Measurements from ENCODE around the gene PCBD1.

Gene PCBD1

GRCh38 chr10:70913893-70914240 lies 25.5 kb upstream of the PCBD1 start:
- Histone ChIP-seq H3K36me3 (ENCODE audit: insufficient read depth, low read length) (no peaks in the 10 kb centered on the region), H3K27me3 (ENCODE audit: insufficient read depth, low read length) (peaks cover 44% of the 10 kb centered on the region), H3K4me1 (ENCODE audit: insufficient read depth, low read length) (no peaks in the 10 kb centered on the region), H3K9me3 (ENCODE audit: low read length) (no peaks in the 10 kb centered on the region), H3K4me3 (ENCODE audit: low read length) (no peak overlapping the region), H2AFZ (ENCODE audit: low read depth, low read length) (no peak overlapping the region)

- Histone ChIP-seq H3K4me1 (ENCODE audit: insufficient read depth, low read length) (no peaks in the 10 kb centered on the region), H3K4me3 (ENCODE audit: low read length) (no peak overlapping the region), H3K9me3 (ENCODE audit: low read length) (no peaks in the 10 kb centered on the region), H2AFZ (ENCODE audit: low read depth, low read length) (no peak overlapping the region), H3K27me3 (ENCODE audit: insufficient read depth, low read length) (peaks cover 45% of the 10 kb centered on the region), H3K36me3 (ENCODE audit: insufficient read depth, low read length) (no peaks in the 10 kb centered on the region)
Observed at GRCh38 chr10:70913191-70913892, 25.0 kb upstream of the PCBD1 start.

- Histone ChIP-seq H3K4me1 (ENCODE audit: insufficient read depth, low read length) (no peaks in the 10 kb centered on the region), H3K27me3 (ENCODE audit: insufficient read depth, low read length) (peaks cover 51% of the 10 kb centered on the region), H3K4me3 (ENCODE audit: low read length) (no peak overlapping the region), H2AFZ (ENCODE audit: low read depth, low read length) (no peak overlapping the region), H3K36me3 (ENCODE audit: insufficient read depth, low read length) (no peaks in the 10 kb centered on the region), H3K9me3 (ENCODE audit: low read length) (no peaks in the 10 kb centered on the region)
Observed at GRCh38 chr10:70912556-70912955, 24.2 kb upstream of the PCBD1 start.

- Histone ChIP-seq H2AFZ (ENCODE audit: low read depth, low read length) (no peak overlapping the region), H3K4me1 (ENCODE audit: insufficient read depth, low read length) (no peaks in the 10 kb centered on the region), H3K4me3 (ENCODE audit: low read length) (no peak overlapping the region), H3K9me3 (ENCODE audit: low read length) (no peaks in the 10 kb centered on the region), H3K27me3 (ENCODE audit: insufficient read depth, low read length) (peaks cover 47% of the 10 kb centered on the region), H3K36me3 (ENCODE audit: insufficient read depth, low read length) (no peaks in the 10 kb centered on the region)
Observed at GRCh38 chr10:70911386-70911785, 23.0 kb upstream of the PCBD1 start.

- H3K27me3 ChIP-seq (ENCODE audit: insufficient read depth, low read length), result peaks cover 47% of the 10 kb centered on the region
- H3K9me3 ChIP-seq (ENCODE audit: low read length), result no peaks in the 10 kb centered on the region
Observed at GRCh38 chr10:70910486-70911341, 22.3 kb upstream of the PCBD1 start.

GRCh38 chr10:70909326-70909935 lies 21.1 kb upstream of the PCBD1 start:
- H2AFZ ChIP-seq (ENCODE audit: low read depth, low read length), result no peak overlapping the region
- no peak overlapping the region for H3K4me3 ChIP-seq (ENCODE audit: low read length)
- H3K27me3 ChIP-seq (ENCODE audit: insufficient read depth, low read length), result peaks cover 47% of the 10 kb centered on the region
- no peaks in the 10 kb centered on the region for H3K36me3 ChIP-seq (ENCODE audit: insufficient read depth, low read length)
- no peaks in the 10 kb centered on the region for H3K4me1 ChIP-seq (ENCODE audit: insufficient read depth, low read length)
- no peaks in the 10 kb centered on the region for H3K9me3 ChIP-seq (ENCODE audit: low read length)

More at GRCh38 chr10:70910486-70911341, 22.3 kb upstream of the PCBD1 start:
- Histone ChIP-seq H3K4me3 (ENCODE audit: low read length) (no peak overlapping the region), H2AFZ (ENCODE audit: low read depth, low read length) (no peak overlapping the region), H3K4me1 (ENCODE audit: insufficient read depth, low read length) (no peaks in the 10 kb centered on the region), H3K36me3 (ENCODE audit: insufficient read depth, low read length) (no peaks in the 10 kb centered on the region)

- Histone ChIP-seq H3K4me3 (ENCODE audit: low read length) (no peak overlapping the region), H3K4me1 (ENCODE audit: insufficient read depth, low read length) (no peaks in the 10 kb centered on the region), H3K9me3 (ENCODE audit: low read length) (no peaks in the 10 kb centered on the region), H2AFZ (ENCODE audit: low read depth, low read length) (no peak overlapping the region), H3K27me3 (ENCODE audit: insufficient read depth, low read length) (peaks cover 39% of the 10 kb centered on the region), H3K36me3 (ENCODE audit: insufficient read depth, low read length) (no peaks in the 10 kb centered on the region)
Observed at GRCh38 chr10:70908406-70909296, 20.3 kb upstream of the PCBD1 start.

- H3K4me3 ChIP-seq (ENCODE audit: low read length), result no peak overlapping the region
- no peaks in the 10 kb centered on the region for H3K36me3 ChIP-seq (ENCODE audit: insufficient read depth, low read length)
- no peaks in the 10 kb centered on the region for H3K4me1 ChIP-seq (ENCODE audit: insufficient read depth, low read length)
- no peaks in the 10 kb centered on the region for H3K9me3 ChIP-seq (ENCODE audit: low read length)
- H2AFZ ChIP-seq (ENCODE audit: low read depth, low read length), result no peak overlapping the region
- H3K27me3 ChIP-seq (ENCODE audit: insufficient read depth, low read length), result peaks cover 31% of the 10 kb centered on the region
Observed at GRCh38 chr10:70907637-70908405, 19.5 kb upstream of the PCBD1 start.

GRCh38 chr10:70906953-70907636 lies 18.7 kb upstream of the PCBD1 start:
- Histone ChIP-seq H2AFZ (ENCODE audit: low read depth, low read length) (no peak overlapping the region), H3K4me1 (ENCODE audit: insufficient read depth, low read length) (no peaks in the 10 kb centered on the region), H3K36me3 (ENCODE audit: insufficient read depth, low read length) (no peaks in the 10 kb centered on the region), H3K27me3 (ENCODE audit: insufficient read depth, low read length) (peaks cover 28% of the 10 kb centered on the region), H3K4me3 (ENCODE audit: low read length) (no peak overlapping the region), H3K9me3 (ENCODE audit: low read length) (no peaks in the 10 kb centered on the region)

GRCh38 chr10:70906031-70906783 lies 17.8 kb upstream of the PCBD1 start:
- Histone ChIP-seq H3K4me1 (ENCODE audit: insufficient read depth, low read length) (no peaks in the 10 kb centered on the region), H3K4me3 (ENCODE audit: low read length) (no peak overlapping the region), H2AFZ (ENCODE audit: low read depth, low read length) (no peak overlapping the region), H3K9me3 (ENCODE audit: low read length) (no peaks in the 10 kb centered on the region), H3K36me3 (ENCODE audit: insufficient read depth, low read length) (no peaks in the 10 kb centered on the region), H3K27me3 (ENCODE audit: insufficient read depth, low read length) (peaks cover 35% of the 10 kb centered on the region)

Measured in neuron (in vitro differentiated cells).